AG04449 (cell line): ENCODE results near the gene TRIM62.

Source experiments
- CTCF ChIA-PET: fragments of 350-600 bp; formaldehyde crosslinking; extraction: SDS; loops from one replicate; lab custom pipeline; 2021; ENCODE audit warnings: antibody characterized with exemption; lab: Yijun Ruan, JAX
- POLR2A ChIA-PET: fragments of 400-600, 350-600 bp; formaldehyde crosslinking; extraction: SDS; loops from one replicate; lab custom pipeline; 2020; ENCODE audit warnings: antibody characterized with exemption, inconsistent platforms; lab: Yijun Ruan, JAX
- DNase-seq: peaks from one replicate; pipeline ENCODE4 v3.0.0-alpha.2; 2010; ENCODE audit warnings: low read depth, low spot score
- H3K4me3 ChIP-seq: 2 replicates; pipeline ENCODE4 v1.5.1; 2011; ENCODE audit warnings: low read depth, mild to moderate bottlenecking, control low read depth, low read length
- TF ChIP-seq, protein P1 (sequence below): IDR thresholded peaks from one replicate; pipeline ENCODE4 v1.5.1; 2011; ENCODE audit warnings: mild to moderate bottlenecking, moderate library complexity, low read length, control low read depth, inconsistent platforms; ENCODE audit not compliant: insufficient read depth; ENCODE audit errors: missing control alignments

TRIM62 gene

DNA sequence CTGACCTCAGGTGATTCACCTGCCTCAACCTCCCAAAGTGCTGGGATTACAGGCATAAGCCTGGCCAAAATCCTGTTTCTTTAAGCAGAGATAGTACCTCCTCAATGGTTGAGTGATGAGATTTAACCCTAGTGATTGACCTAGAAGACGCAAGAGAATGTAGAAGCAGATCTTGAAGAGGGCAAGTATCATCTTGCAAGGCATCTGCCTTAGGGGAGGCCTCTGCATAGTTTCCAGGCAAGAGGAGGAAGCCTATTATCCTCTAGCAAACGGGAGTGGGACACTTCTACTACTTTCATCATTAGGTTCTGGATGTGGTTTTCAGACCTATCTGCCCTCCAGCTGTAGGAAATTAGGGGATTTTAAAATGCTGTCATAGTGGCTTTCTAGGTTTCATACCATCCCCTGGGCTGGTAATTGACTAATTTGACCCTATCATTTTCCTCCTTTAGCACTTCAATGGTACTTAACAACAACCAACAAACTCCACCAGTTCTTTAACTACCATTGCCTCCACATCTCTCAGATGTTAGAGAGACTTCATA is 10.0 kb upstream of the TRIM62 start:
- no peak for DNase-seq
- ChIA-PET CTCF (interaction anchor here (2.3 kb wide), 1 partner anchor 10 kb away, joined by 6 read pairs; the partner anchor contains the start of gene TRIM62), POLR2A (no interaction called here)
- H3K4me3 ChIP-seq = no peak overlapping the region
- TF ChIP-seq, protein P1, sequence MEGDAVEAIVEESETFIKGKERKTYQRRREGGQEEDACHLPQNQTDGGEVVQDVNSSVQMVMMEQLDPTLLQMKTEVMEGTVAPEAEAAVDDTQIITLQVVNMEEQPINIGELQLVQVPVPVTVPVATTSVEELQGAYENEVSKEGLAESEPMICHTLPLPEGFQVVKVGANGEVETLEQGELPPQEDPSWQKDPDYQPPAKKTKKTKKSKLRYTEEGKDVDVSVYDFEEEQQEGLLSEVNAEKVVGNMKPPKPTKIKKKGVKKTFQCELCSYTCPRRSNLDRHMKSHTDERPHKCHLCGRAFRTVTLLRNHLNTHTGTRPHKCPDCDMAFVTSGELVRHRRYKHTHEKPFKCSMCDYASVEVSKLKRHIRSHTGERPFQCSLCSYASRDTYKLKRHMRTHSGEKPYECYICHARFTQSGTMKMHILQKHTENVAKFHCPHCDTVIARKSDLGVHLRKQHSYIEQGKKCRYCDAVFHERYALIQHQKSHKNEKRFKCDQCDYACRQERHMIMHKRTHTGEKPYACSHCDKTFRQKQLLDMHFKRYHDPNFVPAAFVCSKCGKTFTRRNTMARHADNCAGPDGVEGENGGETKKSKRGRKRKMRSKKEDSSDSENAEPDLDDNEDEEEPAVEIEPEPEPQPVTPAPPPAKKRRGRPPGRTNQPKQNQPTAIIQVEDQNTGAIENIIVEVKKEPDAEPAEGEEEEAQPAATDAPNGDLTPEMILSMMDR = no peak

DNA sequence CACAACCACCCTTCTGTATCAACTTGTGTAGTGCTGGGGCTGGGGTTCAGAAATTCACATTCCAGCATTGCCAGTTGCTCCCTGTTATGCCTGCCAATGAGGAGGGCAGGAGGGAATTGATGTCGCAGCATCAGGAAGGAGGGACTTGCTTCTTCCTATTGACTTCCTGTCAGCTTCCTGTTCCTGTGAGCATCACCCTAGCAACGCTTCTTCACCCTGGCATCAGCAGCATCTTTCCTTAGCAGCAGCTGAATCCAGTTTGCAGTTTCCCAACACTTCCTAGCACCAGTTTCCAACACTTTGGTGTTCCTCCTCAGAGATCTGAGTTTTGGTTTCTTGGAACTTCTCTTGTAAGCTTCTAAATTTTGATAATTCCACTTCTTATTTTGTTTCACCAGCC is 8.9 kb upstream of the TRIM62 start:
- ChIA-PET CTCF (interaction anchor here (0.6 to 2.3 kb wide), 4 partner anchors 9 to 806 kb away, joined by 3 to 6 read pairs (median 4); partner anchors contain the start of gene TRIM62), POLR2A (no interaction called here)
- TF ChIP-seq, protein P1 = no peak
- no peak overlapping the region for H3K4me3 ChIP-seq
- DNase-seq = no peak

DNA sequence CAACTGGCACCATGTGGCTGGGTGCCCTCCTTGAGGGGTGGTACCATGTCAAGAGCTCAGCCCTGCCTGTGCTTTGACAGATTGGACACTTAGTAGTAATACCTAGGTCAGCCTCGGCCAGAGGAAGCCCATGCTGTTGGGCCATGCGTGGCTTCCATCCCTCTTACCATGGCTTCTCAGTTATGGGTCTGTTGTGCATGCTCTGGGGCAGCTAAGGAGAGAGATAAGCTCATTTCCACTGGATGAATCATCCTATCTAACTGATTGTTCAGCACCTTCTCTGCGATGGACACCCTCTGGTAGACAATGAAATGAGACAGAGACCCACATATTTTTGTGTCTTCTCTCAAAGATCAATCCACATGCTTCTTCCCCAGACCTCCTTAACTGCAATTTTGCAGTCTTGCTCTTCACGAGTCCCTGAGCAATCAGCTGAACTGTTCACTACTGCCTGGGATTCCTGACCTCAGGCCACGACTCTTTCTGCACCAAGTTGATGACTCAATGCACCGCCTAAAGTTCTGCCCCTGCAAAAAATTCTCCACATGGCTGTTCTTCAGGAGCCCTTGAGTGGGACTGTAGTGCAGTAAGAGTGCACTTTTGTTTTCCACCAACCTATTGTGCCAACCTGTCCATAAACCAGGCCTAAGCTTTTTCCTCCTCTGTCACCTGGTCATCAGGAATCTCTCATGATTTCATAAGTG is 6.9 kb upstream of the TRIM62 start:
- CTCF ChIA-PET = interaction anchor here (0.8 to 1.2 kb wide), 2 partner anchors 32 to 93 kb away, joined by 3 read pairs; no protein-coding TSS in a partner anchor
- DNase-seq = no peak
- no peak overlapping the region for H3K4me3 ChIP-seq
- POLR2A ChIA-PET = no interaction called here
- TF ChIP-seq, protein P1 = no peak

DNA sequence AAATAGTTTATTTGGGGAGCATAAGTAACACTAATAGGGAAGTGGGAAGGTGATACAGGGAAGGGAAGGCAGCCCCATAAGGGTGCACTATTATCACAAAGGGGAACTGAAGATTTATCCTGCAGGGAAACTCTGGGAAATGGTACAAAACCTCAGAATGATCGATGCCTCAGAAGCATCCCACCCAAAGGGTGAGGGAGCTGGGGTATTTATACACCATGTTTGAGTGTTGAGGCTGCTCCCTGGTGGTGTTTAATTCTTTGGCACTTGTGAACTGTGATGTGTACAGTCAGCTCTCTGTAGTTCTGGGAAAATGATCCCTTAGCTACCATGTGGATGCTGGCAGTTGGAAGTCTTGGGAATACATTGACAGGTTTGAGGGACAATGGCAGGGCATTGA is 5.1 kb upstream of the TRIM62 start:
- TF ChIP-seq, protein P1 = no peak
- POLR2A ChIA-PET = no interaction called here
- CTCF ChIA-PET = interaction anchor here (1.2 to 1.3 kb wide), 2 partner anchors 34 to 109 kb away, joined by 3 read pairs; no protein-coding TSS in a partner anchor
- no peak for DNase-seq
- H3K4me3 ChIP-seq = no peak overlapping the region

DNA sequence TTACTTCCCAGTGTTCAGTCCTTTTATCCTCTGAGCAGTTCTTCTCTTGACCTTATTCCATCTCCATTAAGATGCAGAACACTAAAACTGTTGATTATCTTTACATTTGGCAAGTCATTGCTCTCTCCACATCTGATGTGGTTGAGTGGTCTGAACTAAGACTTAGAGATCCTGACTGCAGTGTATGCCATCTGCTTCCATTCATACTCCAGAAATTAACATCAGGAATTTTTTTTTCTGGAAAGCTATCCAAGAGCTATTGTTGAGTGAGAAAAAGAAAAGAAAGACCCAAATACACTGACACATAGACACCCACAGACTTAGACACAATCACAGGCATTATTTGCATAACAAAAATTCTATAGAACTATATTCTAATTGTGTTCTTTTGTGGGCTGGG is 3.7 kb upstream of the TRIM62 start:
- TF ChIP-seq, protein P1 = no peak
- no peak overlapping the region for H3K4me3 ChIP-seq
- ChIA-PET CTCF (interaction anchor here (0.7 to 1.2 kb wide), 2 partner anchors 110 to 285 kb away, joined by 3 read pairs; no protein-coding TSS in a partner anchor), POLR2A (no interaction called here)
- DNase-seq = no peak

DNA sequence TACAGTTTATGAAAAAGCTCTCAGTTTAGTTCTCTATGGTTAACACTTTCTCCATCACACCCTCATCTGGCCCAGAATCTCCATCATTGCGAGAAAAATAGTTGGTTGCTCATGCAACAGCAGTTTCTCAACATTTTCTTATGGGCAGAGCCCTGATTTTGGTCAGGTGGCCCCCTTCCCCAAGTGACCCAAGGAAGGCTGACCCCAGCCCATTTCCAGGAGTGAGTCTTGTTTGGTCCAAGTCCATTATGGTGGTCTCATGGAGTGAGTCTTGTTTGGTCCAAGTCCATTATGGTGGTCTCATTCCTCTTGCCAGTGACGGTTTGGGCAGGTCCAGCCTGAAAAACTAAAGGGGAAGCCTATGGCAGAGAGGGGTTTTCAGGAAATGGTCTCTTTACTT is 1.5 kb upstream of the TRIM62 start:
- ChIA-PET CTCF (interaction anchor here (3.0 kb wide), 1 partner anchor 15 kb away, joined by 12 read pairs; no protein-coding TSS in a partner anchor), POLR2A (no interaction called here)
- DNase-seq = no peak
- TF ChIP-seq, protein P1 = no peak
- H3K4me3 ChIP-seq = no peak overlapping the region
